HG03095 (cell line): ENCODE data around the gene CFAP161.

Source experiments
- ATAC-seq: cut with Tn5 transposase; IDR thresholded peaks from one replicate; pipeline ENCODE4 v1.9.1; 2021; ENCODE audit warnings: moderate library complexity; ENCODE audit not compliant: unreplicated experiment

The CFAP161 gene

GRCh38 chr15:81182031-81182755 is 48.1 kb downstream of the CFAP161 start:
- ATAC-seq: no peak

- no peak for ATAC-seq
Observed at GRCh38 chr15:81182756-81183438, 48.8 kb downstream of the CFAP161 start.

- no peak for ATAC-seq
Observed at GRCh38 chr15:81183439-81183775, 49.3 kb downstream of the CFAP161 start.

- no peak for ATAC-seq
Observed at GRCh38 chr15:81184188-81184587, 50.1 kb downstream of the CFAP161 start.

- ATAC-seq: no peak
Observed at GRCh38 chr15:81185631-81186295, 51.7 kb downstream of the CFAP161 start.

- no peak for ATAC-seq
Observed at GRCh38 chr15:81188354-81188753, 54.3 kb downstream of the CFAP161 start.

GRCh38 chr15:81189583-81190283 is 55.7 kb downstream of the CFAP161 start:
- no peak for ATAC-seq

- ATAC-seq: no peak
Observed at GRCh38 chr15:81190922-81191507, 56.9 kb downstream of the CFAP161 start.

GRCh38 chr15:81191701-81192100 is 57.6 kb downstream of the CFAP161 start:
- ATAC-seq: no peak

- no peak for ATAC-seq
Observed at GRCh38 chr15:81194723-81195122, 60.7 kb downstream of the CFAP161 start.

- no peak for ATAC-seq
Observed at GRCh38 chr15:81195339-81195864, 61.3 kb downstream of the CFAP161 start.

GRCh38 chr15:81196576-81197254 is 62.6 kb downstream of the CFAP161 start, which contains the start of gene IL16:
IL16 (plus strand) TSS chr15:81196879; CDS start chr15:81225400, 28,521 bp downstream.
- no peak for ATAC-seq

- no peak for ATAC-seq
Observed at GRCh38 chr15:81197255-81197630, 63.2 kb downstream of the CFAP161 start.

- no peak for ATAC-seq
Observed at GRCh38 chr15:81197688-81198281, 63.7 kb downstream of the CFAP161 start.
